SW480 (cell line): ENCODE results near the gene ELL.
"Not testable (repeated sequence)": the region's sequence is repeated elsewhere in the genome, so short reads cannot be mapped to it uniquely, and the experiment has no call there.

Source experiments
- DNase-seq: peaks from one replicate; pipeline ENCODE4 v3.0.0-alpha.2; 2016; ENCODE audit warnings: low spot score

ELL gene

DNA sequence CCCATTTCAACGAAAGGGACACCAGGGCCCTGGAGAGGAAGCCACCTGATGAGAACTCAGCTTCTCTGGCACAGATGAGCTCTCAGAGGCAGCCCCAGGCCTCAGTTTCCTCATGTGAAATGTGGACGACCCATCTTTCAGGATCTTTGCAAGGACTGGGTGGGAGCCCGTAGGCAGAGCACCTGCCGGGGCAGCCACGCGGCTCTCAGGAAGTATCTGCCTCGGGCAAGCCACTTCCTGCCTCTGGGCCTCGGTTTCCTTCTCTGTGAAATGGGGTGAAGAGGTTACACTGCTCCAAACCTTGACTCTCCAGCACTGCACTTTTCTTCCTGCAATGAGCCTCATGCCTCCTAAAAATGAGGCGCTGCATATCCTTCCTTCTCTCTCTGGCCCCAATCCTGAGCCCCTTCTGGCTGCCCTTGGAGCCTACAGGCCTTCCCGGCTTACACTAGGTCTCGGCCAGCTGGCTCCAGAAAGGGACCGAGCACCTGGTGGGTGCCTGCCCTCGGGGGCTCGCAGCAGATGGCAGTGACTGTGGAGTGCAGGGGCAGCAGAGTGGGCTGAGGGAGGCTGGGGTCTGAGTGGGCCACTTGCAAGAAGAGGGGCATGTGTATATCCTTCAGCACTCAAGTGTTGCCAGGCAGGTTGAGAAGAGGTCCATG lies 99.2 kb downstream of the ELL start:
- no peak for DNase-seq

DNA sequence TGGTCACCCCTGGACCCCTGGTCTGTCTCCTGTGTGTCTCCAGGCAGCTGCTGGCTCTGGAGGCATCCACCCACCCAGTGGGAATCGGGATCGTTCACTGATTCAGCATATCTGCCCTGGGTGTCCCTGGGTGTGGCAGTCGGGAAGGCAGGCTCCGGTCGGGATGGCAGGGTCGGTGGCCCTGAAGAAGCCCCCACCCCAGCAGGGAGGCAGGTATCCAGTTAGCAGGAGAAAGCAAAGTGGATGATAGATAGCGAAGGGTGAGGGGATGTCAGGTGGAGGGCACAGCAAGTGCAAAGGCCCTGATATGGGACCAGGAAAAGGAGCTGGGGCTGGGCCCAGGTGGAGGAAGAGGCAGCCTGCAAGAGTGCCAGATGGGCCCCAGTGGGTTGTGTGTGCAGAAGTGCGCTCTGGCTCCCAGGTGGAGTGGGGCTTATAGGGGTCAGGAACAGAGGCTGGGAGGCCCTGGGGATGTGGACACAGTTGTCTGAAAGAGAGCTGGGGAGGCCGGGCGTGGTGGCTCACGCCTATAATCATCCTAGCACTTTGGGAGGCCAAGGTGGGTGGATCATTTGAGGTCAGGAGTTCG lies 100.4 kb downstream of the ELL start:
- no peak for DNase-seq

- DNase-seq: no peak
Measured at GRCh38 chr19:18420930-18421329, 100.9 kb downstream of the ELL start.

- DNase-seq: peak; percentile 49
Measured at GRCh38 chr19:18419699-18420460, 102.0 kb downstream of the ELL start.

GRCh38 chr19:18419195-18419698 lies 102.6 kb downstream of the ELL start, which contains the start of gene SSBP4:
Gene SSBP4 (plus strand): TSS chr19:18419398. CDS start chr19:18419649, 251 bp downstream.
- peak; percentile 82 for DNase-seq

DNA sequence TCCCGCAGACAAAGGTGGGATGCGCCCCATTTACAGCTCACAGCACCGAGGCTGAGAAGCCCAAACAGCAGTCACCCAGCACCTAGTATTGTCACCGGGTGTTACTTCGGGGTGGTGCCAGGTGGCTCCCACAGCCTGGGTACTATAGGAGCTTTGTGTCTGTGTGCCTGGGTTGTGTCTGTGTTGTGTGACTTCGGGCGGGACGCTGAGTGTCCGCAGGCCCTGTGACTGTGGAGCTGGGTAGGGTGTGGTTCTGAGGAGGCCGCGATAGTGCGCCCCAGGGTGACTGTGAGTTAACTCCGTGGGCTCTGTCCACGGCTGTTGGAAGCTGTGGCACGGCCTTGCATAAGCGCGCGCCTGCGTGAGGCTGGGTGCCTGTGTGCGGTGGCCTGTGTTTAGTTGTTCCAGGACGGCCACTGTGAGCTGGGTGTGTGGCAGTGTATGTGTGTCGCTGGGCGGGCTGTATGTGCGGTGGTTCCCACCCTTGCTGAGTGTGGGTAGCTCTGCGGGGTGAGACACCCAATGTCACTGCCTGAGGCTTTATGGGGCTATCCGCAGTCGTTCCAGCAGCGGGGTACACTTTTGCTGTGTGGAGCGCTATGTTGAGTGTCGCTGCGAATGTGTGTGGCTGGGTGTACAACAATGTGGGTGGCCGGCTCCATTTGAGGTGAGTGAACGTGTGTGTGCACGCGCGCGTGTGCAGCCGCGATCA lies 103.2 kb downstream of the ELL start:
- DNase-seq: peak; percentile 80

DNA sequence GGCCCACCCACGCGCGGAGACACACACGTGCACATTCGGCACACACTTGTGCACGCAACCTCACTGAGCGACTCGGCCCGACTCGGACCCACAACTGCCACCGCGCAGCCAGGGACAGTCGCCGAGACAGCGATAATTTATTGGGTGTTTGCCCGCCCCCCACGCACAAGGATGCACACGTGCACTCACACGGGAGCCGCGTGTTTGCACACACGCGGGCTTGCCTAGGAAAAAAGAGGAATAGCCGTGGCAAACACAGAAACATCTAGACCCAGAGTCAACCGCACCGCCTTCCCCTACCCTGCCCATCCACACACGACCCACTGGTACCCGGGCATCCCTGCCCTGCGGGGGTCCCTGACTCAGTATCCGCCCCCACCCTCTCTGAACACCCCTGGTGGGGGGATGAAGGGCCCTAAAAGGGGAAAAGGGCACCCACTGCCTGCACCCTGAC lies 103.8 kb downstream of the ELL start:
- DNase-seq: peak; percentile 41

GRCh38 chr19:18417250-18418028 lies 104.4 kb downstream of the ELL start:
- DNase-seq: peak; percentile 77

DNA sequence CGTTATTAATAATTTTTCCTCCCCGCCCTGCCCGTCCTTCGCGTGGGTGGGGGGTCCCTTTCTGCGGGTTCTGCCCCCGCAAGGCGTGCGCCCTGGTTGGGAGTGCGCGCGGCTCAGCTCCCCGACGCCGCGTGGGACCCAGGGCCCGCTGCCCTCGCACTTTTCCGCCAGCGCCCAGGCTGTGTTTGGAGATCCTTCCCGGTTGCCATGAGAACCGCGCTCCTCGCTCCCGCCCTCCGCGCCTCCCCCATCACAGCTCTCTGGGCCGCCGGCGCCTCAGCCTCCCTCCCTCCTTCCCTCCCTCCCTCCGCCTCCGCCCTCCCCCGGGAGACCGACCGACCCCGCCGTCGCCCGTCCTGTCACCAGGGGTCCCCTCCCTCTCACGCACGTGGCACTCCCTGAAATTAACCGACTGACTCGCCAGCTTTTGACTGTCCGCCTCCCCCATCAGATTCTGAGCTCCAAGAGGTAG lies 105.1 kb downstream of the ELL start:
- DNase-seq: peak; percentile 86

DNA sequence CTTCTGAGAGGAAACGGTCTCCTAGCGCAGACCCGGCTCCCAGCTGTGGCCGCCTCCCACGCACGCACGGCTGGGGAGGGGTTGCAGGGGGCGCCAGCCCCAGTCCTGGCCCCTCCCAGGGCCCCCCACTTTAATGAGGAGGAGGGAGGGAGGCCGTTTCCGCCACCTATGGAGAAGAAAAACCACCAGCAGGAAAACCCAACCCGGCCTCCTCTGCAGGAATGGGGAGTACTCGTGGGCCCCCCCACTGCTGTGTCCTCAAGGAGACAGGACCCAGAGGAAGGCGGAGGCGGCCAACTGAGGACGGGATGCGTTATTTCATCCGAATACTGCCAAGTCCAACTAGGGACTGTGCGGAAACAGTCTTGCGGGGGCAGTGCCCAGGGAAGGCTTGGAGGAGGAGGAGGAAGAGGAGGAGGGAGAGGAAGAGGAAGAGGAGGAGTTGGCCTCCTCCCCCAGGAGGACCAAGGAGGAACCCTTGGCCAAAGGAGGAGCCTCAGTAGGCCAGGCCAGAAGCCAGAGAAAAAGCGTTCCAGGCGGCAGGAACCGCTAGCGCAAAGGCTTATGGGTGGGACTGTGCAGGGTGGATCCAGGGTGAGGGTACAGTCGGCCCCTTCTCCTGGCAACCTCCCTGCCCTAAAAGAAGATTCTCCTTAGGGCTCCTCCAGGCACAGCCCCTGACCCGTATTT lies 106.5 kb downstream of the ELL start:
- no peak for DNase-seq

DNA sequence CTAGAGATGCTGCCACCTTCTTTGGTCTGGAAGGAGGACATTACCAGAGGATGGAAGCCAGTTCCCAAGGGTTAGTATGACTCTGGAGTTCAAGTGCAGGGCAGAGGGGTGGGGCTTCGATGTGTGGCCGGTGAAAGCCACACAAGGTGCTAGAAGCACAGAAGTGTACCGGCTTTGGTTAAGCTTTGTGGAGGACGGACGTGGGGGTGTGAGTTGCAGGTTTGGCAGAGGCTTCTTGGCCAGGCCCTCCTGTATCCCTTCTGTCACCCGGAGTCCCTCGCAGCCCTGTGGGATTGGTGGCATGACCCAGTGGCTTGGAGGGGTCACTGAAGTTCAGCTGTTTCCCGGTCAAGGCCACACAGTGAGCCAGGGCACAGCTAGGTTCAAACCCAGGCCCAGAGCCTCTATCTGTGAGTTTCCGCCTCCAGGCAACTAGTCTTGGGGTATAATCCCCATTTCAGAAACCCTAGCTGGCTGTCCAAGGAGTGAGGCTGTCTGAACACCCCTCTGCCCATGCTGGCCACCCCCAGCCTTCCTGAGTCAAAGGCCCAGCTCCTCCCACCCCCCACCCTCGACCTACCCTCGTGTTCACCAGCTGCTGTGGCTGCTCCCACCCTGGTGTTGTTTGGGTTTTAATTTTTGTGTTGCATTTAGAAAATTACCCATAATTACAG lies 107.2 kb downstream of the ELL start:
- peak; percentile 41 for DNase-seq

- no peak for DNase-seq
Measured at GRCh38 chr19:18412610-18413239, 109.1 kb downstream of the ELL start.

- DNase-seq: peak; percentile 75
Measured at GRCh38 chr19:18408053-18408476, 113.8 kb downstream of the ELL start.

- no peak for DNase-seq
Measured at GRCh38 chr19:18406749-18407148, 115.1 kb downstream of the ELL start.

DNA sequence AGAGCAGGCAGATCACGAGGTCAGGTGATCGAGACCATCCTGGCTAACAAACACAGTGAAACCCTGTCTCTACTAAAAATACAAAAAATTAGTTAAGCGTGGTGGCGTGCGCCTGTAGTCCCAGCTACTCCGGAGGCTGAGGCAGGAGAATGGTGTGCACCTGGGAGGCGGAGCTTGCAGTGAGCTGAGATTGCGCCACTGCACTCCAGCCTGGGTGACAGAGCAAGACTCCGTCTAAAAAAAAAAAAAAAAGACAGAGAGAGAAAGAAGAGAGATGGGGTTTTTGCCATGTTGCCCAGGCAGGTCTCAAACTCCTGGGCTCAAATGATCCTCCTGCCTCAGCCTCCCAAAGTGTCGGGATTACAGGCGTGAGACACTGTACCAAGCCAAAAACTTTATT lies 116.1 kb downstream of the ELL start:
- not testable (repeated sequence) for DNase-seq

GRCh38 chr19:18402455-18403248 lies 119.2 kb downstream of the ELL start:
- not testable (repeated sequence) for DNase-seq

GRCh38 chr19:18401580-18402112 lies 120.2 kb downstream of the ELL start:
- DNase-seq: peak; percentile 54

GRCh38 chr19:18399008-18399407 lies 122.9 kb downstream of the ELL start:
- no peak for DNase-seq
